ENCODE data around the gene AMOTL2. TPM values are rescaled to one million over a fixed set of nuclear protein-coding genes. Genes with fewer than 3 reads are reported as not detected.

The AMOTL2 gene
- total RNA-seq, 1 experiment from 2014 or later, result 96.0 TPM

- ATAC-seq (no peak), DNase-seq (no peak)
- BruUV-seq (replicated peaks), result no TSS peak
- Histone ChIP-seq H3K27ac (ENCODE audit: low read length) (no peak overlapping the region), H3K4me3 (ENCODE audit: low read length) (no peak overlapping the region), H3K9ac (ENCODE audit: low read length) (no peak overlapping the region), H3K4me2 (ENCODE audit: low read length) (no peak overlapping the region), H4K20me1 (ENCODE audit: low read length) (no peaks in the 10 kb centered on the region), H3K4me1 (ENCODE audit: insufficient read depth, low read length) (peaks cover 55% of the 10 kb centered on the region), H3F3A (ENCODE audit: low read length, unreplicated experiment) (peaks cover 5% of the 10 kb centered on the region), H2AFZ (ENCODE audit: low read length) (no peak overlapping the region), H3K79me2 (ENCODE audit: low read length) (no peaks in the 10 kb centered on the region), H3K9me2 (replicated peaks; ENCODE audit: low read length) (no peaks in the 10 kb centered on the region), H3K36me3 (ENCODE audit: low read depth, low read length) (no peaks in the 10 kb centered on the region), H3K27me3 (ENCODE audit: low read length) (no peaks in the 10 kb centered on the region), H3K9me3 (ENCODE audit: low read length) (no peaks in the 10 kb centered on the region)
- TF ChIP-seq CTCF (conservative IDR thresholded peaks at IDR 0.05; ENCODE audit: low read depth, low read length) (no peak), EZH2 (IDR thresholded peaks at IDR 0.05; ENCODE audit: low read length, unreplicated experiment) (no peak), EZH2phosphoT487 (IDR thresholded peaks at IDR 0.05; ENCODE audit: borderline replicate concordance, low read length) (no peak)
- intact Hi-C loops (cut with micrococcal nuclease), result no loop called here
- CTCF ChIA-PET, result no interaction called here
- POLR2A ChIA-PET (ENCODE audit: unreplicated experiment), result no interaction called here
Observed at GRCh38 chr3:134322286-134322685, 52.0 kb downstream of the AMOTL2 start.

- no peak overlapping the region for H3K4me3 ChIP-seq (ENCODE audit: low read length)
- POLR2A ChIA-PET (ENCODE audit: unreplicated experiment), result no interaction called here
- H3K9me3 ChIP-seq (ENCODE audit: low read length), result no peaks in the 10 kb centered on the region
- H3K36me3 ChIP-seq (ENCODE audit: low read depth, low read length), result no peaks in the 10 kb centered on the region
- intact Hi-C loops (cut with micrococcal nuclease), result no loop called here
- H3K4me2 ChIP-seq (ENCODE audit: low read length), result peak overlapping the region; percentile 54
- TF ChIP-seq CTCF (conservative IDR thresholded peaks at IDR 0.05; ENCODE audit: low read depth, low read length) (no peak), EZH2 (IDR thresholded peaks at IDR 0.05; ENCODE audit: low read length, unreplicated experiment) (no peak), EZH2phosphoT487 (IDR thresholded peaks at IDR 0.05; ENCODE audit: borderline replicate concordance, low read length) (no peak)
- H3K79me2 ChIP-seq (ENCODE audit: low read length), result no peaks in the 10 kb centered on the region
- H4K20me1 ChIP-seq (ENCODE audit: low read length), result no peaks in the 10 kb centered on the region
- DNase-seq, result peak; percentile 76
- no peaks in the 10 kb centered on the region for H3F3A ChIP-seq (ENCODE audit: low read length, unreplicated experiment)
- peak overlapping the region; percentile 28; the same call in 1 of the 2 replicates for H2AFZ ChIP-seq (ENCODE audit: low read length)
- H3K4me1 ChIP-seq (ENCODE audit: insufficient read depth, low read length), result peaks cover 51% of the 10 kb centered on the region
- CTCF ChIA-PET, result no interaction called here
- peak; percentile 70 for ATAC-seq
- peak overlapping the region; percentile 59 for H3K27ac ChIP-seq (ENCODE audit: low read length)
- BruUV-seq (replicated peaks), result no TSS peak
- no peaks in the 10 kb centered on the region for H3K9me2 ChIP-seq (replicated peaks; ENCODE audit: low read length)
- no peaks in the 10 kb centered on the region for H3K27me3 ChIP-seq (ENCODE audit: low read length)
- no peak overlapping the region for H3K9ac ChIP-seq (ENCODE audit: low read length)
Observed at GRCh38 chr3:134320749-134321148, 53.5 kb downstream of the AMOTL2 start.

GRCh38 chr3:134319931-134320330, 54.3 kb downstream of the AMOTL2 start:
- Histone ChIP-seq H3K4me3 (ENCODE audit: low read length) (no peak overlapping the region), H3F3A (ENCODE audit: low read length, unreplicated experiment) (no peaks in the 10 kb centered on the region), H3K79me2 (ENCODE audit: low read length) (no peaks in the 10 kb centered on the region), H3K9ac (ENCODE audit: low read length) (no peak overlapping the region), H3K36me3 (ENCODE audit: low read depth, low read length) (no peaks in the 10 kb centered on the region), H3K4me2 (ENCODE audit: low read length) (no peak overlapping the region), H3K9me2 (replicated peaks; ENCODE audit: low read length) (no peaks in the 10 kb centered on the region), H3K9me3 (ENCODE audit: low read length) (no peaks in the 10 kb centered on the region), H3K4me1 (ENCODE audit: insufficient read depth, low read length) (peaks cover 44% of the 10 kb centered on the region), H3K27me3 (ENCODE audit: low read length) (no peaks in the 10 kb centered on the region), H4K20me1 (ENCODE audit: low read length) (no peaks in the 10 kb centered on the region), H2AFZ (ENCODE audit: low read length) (no peak overlapping the region), H3K27ac (ENCODE audit: low read length) (no peak overlapping the region)
- ATAC-seq (no peak), DNase-seq (no peak)
- POLR2A ChIA-PET (ENCODE audit: unreplicated experiment), result no interaction called here
- intact Hi-C loops (cut with micrococcal nuclease), result no loop called here
- CTCF ChIA-PET, result no interaction called here
- no peak for TF ChIP-seq EZH2phosphoT487 (IDR thresholded peaks at IDR 0.05; ENCODE audit: borderline replicate concordance, low read length)
- no peak for TF ChIP-seq EZH2 (IDR thresholded peaks at IDR 0.05; ENCODE audit: low read length, unreplicated experiment)
- no peak for TF ChIP-seq CTCF (conservative IDR thresholded peaks at IDR 0.05; ENCODE audit: low read depth, low read length)
- BruUV-seq (replicated peaks), result no TSS peak

Data from PC-3 (cell line).